ENCODE results near the gene SERGEF. TPM values are rescaled to one million over a fixed set of nuclear protein-coding genes. Genes with fewer than 3 reads are reported as not detected.

SERGEF gene
- total and polyA plus RNA-seq, 9 donors, result 42.0 to 76.3 (median 59.7) TPM

GRCh38 chr11:17932472-17932871, 80.4 kb downstream of the SERGEF start:
- WGBS, 3 donors, result 95 to 100% (median 96%) methylated on average over 1 of the region's 1 CpG
- no peaks in the 10 kb centered on the region for H3K27me3 ChIP-seq
- no peak overlapping the region for H3K4me3 ChIP-seq
- intact Hi-C loops (cut with DNase I), result no loop called here
- TF ChIP-seq POLR2A (IDR thresholded peaks at IDR 0.05) (no peak), CTCF (IDR thresholded peaks at IDR 0.05) (no peak), EP300 (IDR thresholded peaks at IDR 0.05) (no peak)
- DNase-seq, result no peak
- H3K36me3 ChIP-seq, result no peaks in the 10 kb centered on the region
- H3K4me1 ChIP-seq (ENCODE audit: insufficient read depth), result no peaks in the 10 kb centered on the region
- H3K9me3 ChIP-seq, result no peaks in the 10 kb centered on the region
- H3K27ac ChIP-seq, result no peak overlapping the region

- Histone ChIP-seq H3K9me3 (no peaks in the 10 kb centered on the region), H3K36me3 (no peaks in the 10 kb centered on the region), H3K4me3 (no peak overlapping the region), H3K27ac (no peak overlapping the region), H3K27me3 (no peaks in the 10 kb centered on the region), H3K4me1 (ENCODE audit: insufficient read depth) (no peaks in the 10 kb centered on the region)
- TF ChIP-seq POLR2A (IDR thresholded peaks at IDR 0.05), result no peak
- no peak for TF ChIP-seq CTCF (IDR thresholded peaks at IDR 0.05)
- no peak for TF ChIP-seq EP300 (IDR thresholded peaks at IDR 0.05)
- 94 to 100% (median 97%) methylated on average over 1 of the region's 1 CpG for WGBS, 3 donors
- intact Hi-C loops (cut with DNase I), result no loop called here
- no peak for DNase-seq
Observed at GRCh38 chr11:17931595-17931994, 81.3 kb downstream of the SERGEF start.

- Histone ChIP-seq H3K4me1 (ENCODE audit: insufficient read depth) (no peaks in the 10 kb centered on the region), H3K27me3 (no peaks in the 10 kb centered on the region), H3K9me3 (no peaks in the 10 kb centered on the region), H3K4me3 (no peak overlapping the region), H3K27ac (no peak overlapping the region), H3K36me3 (no peaks in the 10 kb centered on the region)
- 96 to 99% (median 96%) methylated on average over 3 of the region's 3 CpGs for WGBS, 3 donors
- TF ChIP-seq POLR2A (IDR thresholded peaks at IDR 0.05) (no peak), CTCF (IDR thresholded peaks at IDR 0.05) (no peak), EP300 (IDR thresholded peaks at IDR 0.05) (no peak)
- intact Hi-C loops (cut with DNase I), result no loop called here
- no peak for DNase-seq
Observed at GRCh38 chr11:17930544-17931125, 82.2 kb downstream of the SERGEF start.

- WGBS, 3 donors, result 86 to 89% (median 87%) methylated on average over 3 of the region's 3 CpGs
Observed at GRCh38 chr11:17929171-17929570, 83.7 kb downstream of the SERGEF start.

More at GRCh38 chr11:17929171-17929570, 83.7 kb downstream of the SERGEF start:
- no peak overlapping the region for H3K4me3 ChIP-seq
- no peaks in the 10 kb centered on the region for H3K4me1 ChIP-seq (ENCODE audit: insufficient read depth)
- H3K9me3 ChIP-seq, result no peaks in the 10 kb centered on the region
- intact Hi-C loops (cut with DNase I), result no loop called here
- no peak for DNase-seq
- no peak overlapping the region for H3K27ac ChIP-seq
- no peaks in the 10 kb centered on the region for H3K36me3 ChIP-seq
- H3K27me3 ChIP-seq, result no peaks in the 10 kb centered on the region
- TF ChIP-seq EP300 (IDR thresholded peaks at IDR 0.05) (no peak), CTCF (IDR thresholded peaks at IDR 0.05) (no peak), POLR2A (IDR thresholded peaks at IDR 0.05) (no peak)

Data from ovary (tissue), 9 donors.